ENCODE results near the gene OPN3.
"Not testable (repeated sequence)": the region's sequence is repeated elsewhere in the genome, so short reads cannot be mapped to it uniquely, and the experiment has no call there.

OPN3 gene

DNA sequence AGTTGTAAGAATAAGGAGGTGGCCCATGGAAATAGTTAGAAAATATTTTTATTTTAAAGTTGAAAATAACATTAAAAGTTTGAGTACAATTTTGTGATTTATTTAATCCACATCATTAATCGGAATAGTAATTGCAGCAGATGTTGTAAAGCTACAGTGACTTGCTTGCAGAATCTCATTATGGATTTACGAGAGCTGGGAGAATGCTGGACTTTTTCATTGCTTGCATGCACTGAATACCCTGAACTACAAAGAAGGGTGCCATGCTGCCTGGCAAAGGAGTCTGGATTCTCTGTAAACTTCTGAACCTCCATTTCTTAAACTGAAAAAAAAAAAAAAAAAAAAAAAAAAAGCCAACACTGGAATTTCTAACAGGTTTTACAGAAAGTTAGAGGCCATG, 38.4 kb upstream of the OPN3 start:
- TF ChIP-seq, protein P1, sequence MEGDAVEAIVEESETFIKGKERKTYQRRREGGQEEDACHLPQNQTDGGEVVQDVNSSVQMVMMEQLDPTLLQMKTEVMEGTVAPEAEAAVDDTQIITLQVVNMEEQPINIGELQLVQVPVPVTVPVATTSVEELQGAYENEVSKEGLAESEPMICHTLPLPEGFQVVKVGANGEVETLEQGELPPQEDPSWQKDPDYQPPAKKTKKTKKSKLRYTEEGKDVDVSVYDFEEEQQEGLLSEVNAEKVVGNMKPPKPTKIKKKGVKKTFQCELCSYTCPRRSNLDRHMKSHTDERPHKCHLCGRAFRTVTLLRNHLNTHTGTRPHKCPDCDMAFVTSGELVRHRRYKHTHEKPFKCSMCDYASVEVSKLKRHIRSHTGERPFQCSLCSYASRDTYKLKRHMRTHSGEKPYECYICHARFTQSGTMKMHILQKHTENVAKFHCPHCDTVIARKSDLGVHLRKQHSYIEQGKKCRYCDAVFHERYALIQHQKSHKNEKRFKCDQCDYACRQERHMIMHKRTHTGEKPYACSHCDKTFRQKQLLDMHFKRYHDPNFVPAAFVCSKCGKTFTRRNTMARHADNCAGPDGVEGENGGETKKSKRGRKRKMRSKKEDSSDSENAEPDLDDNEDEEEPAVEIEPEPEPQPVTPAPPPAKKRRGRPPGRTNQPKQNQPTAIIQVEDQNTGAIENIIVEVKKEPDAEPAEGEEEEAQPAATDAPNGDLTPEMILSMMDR (IDR thresholded peaks at IDR 0.05; ENCODE audit: low read depth, low read length), result no peak
- no peak for DNase-seq (ENCODE audit: extremely low read depth, low read depth)

DNA sequence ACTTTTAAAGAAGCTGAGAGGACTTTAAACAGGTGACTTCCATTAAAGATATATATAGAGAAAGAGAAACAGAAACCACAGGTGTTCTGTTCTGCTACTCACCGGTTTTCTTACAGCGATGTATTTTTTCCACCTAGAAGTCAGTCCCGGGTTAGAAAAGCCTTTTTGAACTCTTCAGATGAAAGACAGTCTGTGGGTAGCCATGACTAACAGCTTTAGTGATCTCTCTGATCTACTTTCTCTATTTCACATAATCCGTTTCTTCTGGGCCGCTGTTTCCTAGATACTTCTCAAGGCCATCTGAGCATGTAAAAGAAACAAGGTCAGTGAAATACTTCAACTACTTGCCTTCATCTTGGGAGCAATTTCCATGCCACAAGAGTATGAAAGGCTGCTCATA, 37.0 kb upstream of the OPN3 start:
- DNase-seq (ENCODE audit: extremely low read depth, low read depth), result no peak

DNA sequence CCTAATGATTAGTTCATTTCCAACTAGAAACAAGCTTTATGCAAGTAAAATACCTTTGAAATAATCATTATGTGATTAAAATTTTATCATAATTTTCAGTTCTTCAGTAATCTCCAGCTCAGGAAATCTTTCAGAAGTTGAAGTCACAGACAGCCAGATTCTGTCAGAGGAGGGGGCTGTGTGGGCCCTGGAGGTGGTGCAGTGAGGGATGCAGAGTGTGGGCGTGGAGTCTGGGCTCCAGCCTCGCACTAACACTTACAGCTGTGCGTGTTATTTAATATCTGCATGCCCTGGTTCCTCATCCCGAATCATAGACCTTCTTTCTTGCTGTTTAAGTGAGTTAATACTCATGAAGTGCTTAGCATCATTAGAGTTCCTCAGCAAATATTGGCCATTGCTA, 35.8 kb upstream of the OPN3 start:
- TF ChIP-seq, protein P1 (IDR thresholded peaks at IDR 0.05; ENCODE audit: low read depth, low read length), result no peak
- no peak for DNase-seq (ENCODE audit: extremely low read depth, low read depth)

More for the DNA sequence above, 37.0 kb upstream of the OPN3 start:
- TF ChIP-seq, protein P1 (IDR thresholded peaks at IDR 0.05; ENCODE audit: low read depth, low read length), result no peak

DNA sequence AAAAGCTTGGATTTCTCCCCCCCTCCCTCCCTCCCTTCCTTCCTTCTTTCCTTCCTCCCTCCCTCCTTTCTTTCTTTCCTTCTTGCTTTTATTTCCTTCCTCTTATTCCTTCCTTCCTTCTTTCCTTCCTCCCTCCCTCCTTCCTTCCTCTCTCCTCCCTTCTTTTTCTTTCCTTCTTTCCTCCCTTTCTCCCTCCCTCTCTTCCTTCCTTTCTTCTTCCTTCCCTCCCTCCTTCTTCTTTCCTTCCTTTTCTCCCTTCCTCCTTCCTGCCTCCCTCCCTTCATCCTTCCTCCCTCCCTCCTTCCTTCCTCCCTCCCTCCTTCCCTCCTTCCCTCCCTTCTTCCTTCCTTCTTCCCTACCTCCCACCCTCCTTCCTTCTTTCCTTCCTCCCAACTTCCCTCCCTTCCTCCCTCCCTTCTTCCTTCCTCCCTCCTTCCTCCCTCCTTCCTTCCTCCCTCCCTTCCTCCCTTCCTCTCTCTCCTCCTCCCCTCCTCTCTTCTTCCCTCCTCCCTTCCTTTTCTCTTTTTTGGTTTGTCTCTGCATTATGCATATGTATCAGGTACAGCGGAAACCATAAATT, 34.7 kb upstream of the OPN3 start:
- TF ChIP-seq, protein P1 (IDR thresholded peaks at IDR 0.05; ENCODE audit: low read depth, low read length), result no peak
- no peak for DNase-seq (ENCODE audit: extremely low read depth, low read depth)

DNA sequence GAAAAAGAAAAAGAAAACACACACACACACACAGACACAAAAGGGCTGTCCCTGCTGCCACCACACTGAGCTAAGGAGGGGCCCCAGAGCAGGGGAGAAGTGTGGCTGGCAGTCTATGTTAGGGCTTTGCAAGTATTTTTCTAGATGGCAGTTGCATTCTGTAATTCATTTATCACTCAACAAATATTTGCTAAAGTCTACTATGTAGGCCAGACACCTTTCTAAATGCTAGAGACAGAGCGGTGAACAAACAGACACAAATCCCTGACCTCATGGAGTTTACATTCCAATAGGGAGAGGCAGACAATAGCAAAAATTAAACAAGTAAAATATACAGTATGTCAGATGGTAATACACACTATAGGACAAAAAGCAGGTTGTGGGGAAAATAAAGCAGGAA, 32.1 kb upstream of the OPN3 start:
- DNase-seq (ENCODE audit: extremely low read depth, low read depth), result no peak
- TF ChIP-seq, protein P1 (IDR thresholded peaks at IDR 0.05; ENCODE audit: low read depth, low read length), result no peak

DNA sequence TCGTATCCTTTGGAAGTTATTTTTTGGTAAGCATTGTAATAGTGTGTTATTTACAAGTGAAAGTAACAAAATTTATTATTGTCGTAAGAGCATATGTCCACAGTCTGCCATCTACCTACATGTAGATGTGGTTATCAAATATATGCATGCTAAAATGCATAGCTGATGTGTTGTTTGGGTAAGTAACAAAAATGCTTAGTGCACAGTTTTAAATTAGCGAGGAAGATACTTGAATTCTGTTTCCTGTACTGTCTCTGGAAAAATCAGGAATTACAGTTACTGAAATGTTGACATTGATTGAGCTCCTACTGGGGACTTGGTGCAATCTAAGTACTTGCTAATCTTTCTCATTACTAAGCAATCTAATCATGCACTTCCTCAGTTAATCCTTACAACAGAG, 26.2 kb upstream of the OPN3 start:
- DNase-seq (ENCODE audit: extremely low read depth, low read depth), result no peak
- TF ChIP-seq, protein P1 (IDR thresholded peaks at IDR 0.05; ENCODE audit: low read depth, low read length), result no peak

DNA sequence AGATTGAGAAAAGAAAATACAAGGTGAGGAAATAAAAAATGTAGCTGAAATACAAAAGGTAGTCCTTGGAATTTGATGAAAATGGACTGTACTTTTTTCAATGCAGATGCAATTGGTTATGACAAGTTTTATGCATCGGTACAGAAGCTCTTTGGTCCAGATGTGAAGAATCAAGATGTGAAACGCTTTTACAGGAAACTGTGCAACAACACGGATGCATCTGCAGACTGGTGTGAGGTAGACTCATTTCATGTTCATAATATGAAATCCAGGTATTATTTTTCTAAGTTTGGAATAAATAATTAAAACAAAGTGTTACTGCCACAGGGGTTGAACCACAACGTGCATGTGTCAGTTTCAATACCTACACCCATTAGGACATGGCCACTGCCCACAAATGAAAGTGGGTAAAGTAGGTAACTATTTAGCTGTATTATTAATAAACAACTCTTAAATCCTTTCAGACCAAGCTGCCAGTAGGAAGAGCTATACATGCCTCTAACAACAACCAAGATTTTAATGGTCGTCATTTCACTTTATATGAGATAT, 20.3 kb upstream of the OPN3 start:
- DNase-seq (ENCODE audit: extremely low read depth, low read depth), result no peak
- TF ChIP-seq, protein P1 (IDR thresholded peaks at IDR 0.05; ENCODE audit: low read depth, low read length), result no peak

DNA sequence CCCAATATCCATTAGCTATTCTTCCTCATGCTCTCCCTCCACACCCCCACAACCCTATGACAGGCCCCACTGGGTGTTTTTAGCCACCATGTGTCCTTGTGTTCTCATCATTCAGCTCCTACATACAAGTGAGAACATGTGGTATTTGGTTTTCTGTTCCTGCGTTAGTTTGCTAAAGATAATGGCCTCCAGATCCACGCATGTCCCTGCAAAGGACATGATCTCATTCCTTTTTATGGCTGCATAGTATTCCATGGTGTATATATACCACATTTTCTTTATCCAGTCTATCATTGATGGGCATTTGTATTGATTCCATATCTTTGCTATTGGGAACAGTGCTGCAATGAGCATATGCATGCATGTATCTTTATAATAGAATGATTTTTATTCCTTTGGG, 18.8 kb upstream of the OPN3 start:
- DNase-seq (ENCODE audit: extremely low read depth, low read depth), result not testable (repeated sequence)

Measured in AG09319 (cell line).